HG03139 (cell line): Measurements from ENCODE around the gene RNF225.
"Not testable (repeated sequence)": the region's sequence is repeated elsewhere in the genome, so short reads cannot be mapped to it uniquely, and the experiment has no call there.

ENCODE experiments used
- ATAC-seq: cut with Tn5 transposase; IDR thresholded peaks from one replicate; pipeline ENCODE4 v1.9.1; 2021; ENCODE audit not compliant: unreplicated experiment

Gene RNF225

DNA sequence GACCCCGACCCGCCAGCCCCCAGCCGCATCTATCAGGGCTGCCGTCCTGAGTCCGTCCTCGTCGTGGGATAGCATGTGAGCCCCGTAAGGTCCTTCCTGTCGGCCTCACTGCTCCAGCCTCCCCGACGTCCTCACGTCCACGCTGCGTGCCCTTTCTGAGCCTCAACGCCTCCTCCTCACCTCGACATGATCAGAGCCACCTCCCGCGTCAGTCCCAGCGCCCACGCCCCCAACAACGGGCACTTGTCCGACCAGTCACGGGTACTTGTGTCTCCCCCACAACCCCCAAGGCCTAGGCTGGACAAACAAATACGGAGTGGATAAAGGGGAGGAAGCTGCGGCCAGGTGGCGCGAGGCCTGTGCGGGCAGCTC, 33.6 kb upstream of the RNF225 start:
- peak; percentile 12 for ATAC-seq

- peak; percentile 74 for ATAC-seq
Observed at GRCh38 chr19:58362272-58362994, 33.0 kb upstream of the RNF225 start, which contains the start of gene ZNF497. Gene ZNF497, minus strand, starts transcription at chr19:58362751. Its CDS starts 5,116 bp downstream, at chr19:58357635.

DNA sequence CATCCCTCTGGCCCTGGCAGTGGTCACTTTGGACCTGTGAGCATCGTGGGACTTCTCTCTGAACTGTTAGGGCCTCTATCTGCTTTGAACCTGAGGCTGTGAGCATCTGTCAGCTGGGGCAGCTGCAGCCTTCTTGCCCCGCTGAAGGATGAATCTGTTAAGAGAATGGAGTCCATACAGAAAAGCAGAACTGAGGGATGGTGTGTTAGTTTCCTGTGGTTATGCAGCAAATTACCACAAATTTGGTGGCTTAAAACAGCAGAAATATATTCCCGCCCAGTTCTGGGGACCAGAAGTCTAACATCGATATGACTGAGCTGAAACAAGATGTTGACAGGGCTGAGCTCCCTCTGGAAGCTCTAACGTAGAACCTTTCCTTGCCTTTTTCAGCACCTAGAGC, 31.3 kb upstream of the RNF225 start:
- no peak for ATAC-seq

DNA sequence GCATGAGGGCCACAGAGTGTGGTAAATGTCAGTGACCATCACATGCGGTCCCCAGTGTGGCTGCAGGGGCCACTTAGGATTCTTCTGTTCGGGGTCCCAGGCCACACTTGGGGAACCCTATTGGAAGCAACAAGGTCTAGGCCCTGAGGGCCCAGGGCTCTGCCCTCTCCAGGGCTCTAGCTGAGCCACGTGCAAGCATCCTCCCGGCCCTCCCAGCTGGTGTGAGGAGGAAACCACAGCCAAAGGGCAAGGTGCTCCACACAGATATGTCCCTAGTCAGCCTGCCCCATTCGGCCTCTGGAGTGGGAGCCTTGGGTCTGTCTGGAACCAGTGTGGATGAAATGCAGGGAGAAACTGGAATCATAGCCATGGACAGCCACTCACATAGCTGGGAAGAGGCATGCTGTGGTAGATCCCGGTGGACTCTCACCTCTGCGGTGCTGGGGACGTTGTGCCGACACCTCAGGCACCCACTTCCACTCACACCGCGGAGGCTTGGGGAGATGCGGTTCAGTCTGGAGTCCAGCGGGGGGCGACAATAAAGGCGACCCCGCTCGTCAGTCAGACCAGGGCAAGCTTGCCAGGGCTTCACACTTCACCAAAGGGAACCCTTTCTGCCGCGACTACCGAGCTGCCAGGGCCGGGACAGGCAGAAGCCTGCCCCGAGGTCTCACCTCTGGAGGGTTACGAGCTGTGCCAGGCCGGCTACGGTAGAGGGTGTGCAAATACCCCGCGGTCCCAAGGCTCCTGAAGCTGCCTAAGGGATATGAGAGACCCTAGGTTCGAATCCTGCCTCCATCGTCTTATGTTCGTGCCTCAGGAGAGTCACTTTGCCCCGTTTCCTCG, 28.6 kb upstream of the RNF225 start:
- no peak for ATAC-seq

GRCh38 chr19:58367698-58368454, 27.6 kb upstream of the RNF225 start:
- ATAC-seq: no peak

DNA sequence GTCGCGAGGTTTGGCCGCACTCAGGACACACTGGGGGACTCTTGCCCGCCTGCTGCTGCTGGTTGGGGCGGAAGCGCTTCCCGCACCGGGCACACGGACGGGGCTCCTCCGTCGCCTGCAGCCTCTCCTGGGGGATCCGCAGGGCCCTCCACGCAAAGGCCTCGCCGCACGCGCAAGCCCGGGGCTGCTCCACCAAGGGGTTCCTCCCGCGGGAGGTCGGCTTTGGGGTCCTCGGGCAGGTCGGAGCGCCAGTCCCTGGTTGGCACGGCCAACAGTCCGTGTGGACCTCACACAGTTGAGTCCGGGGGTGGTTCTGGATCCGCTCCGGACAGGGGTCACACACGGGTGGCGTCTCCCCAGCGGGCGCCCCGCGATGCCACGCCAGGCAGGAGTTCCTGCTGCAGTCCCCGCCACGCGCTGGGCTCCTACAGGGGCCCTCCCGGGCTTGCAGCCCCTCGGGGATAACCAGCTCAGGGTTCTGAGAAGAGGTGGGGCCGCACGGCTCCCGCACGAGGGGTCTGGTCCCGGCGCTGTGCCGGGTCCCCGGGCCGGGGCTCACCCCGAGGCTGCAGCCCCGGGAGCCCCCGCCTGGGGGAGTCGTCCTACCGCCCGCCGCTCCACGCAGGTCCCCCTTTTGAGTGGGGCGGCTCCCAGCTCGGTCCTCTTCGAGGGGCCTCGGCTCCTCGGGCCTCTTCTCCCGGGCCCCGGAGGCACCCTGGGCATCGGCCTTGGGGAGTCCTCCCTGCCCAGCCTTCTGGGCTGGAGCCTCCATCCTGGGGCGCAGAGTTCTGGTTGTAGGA, 26.7 kb upstream of the RNF225 start:
- no peak for ATAC-seq

GRCh38 chr19:58372311-58373133, 22.9 kb upstream of the RNF225 start:
- ATAC-seq: no peak

DNA sequence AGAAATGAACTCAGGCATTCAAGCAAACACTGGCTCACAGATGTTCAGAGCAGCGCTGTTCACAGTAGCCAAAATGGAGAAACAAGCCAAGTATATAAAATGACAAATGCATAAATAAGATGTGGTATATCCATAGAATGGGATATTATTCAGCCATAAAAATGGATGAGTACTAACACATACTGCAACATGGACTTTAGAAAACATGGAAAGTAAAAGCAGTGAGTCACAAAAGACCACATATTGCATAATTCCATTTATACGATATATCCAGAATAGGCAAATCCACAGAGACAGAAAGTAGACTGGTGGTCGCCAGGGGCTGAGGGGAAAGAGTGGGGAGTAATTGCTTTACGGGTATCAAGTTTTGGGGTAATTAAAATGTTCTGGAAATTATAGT, 21.3 kb upstream of the RNF225 start:
- no peak for ATAC-seq

GRCh38 chr19:58376724-58377123, 18.7 kb upstream of the RNF225 start:
- ATAC-seq: not testable (repeated sequence)

- ATAC-seq: no peak
Observed at GRCh38 chr19:58379246-58379645, 16.2 kb upstream of the RNF225 start.

DNA sequence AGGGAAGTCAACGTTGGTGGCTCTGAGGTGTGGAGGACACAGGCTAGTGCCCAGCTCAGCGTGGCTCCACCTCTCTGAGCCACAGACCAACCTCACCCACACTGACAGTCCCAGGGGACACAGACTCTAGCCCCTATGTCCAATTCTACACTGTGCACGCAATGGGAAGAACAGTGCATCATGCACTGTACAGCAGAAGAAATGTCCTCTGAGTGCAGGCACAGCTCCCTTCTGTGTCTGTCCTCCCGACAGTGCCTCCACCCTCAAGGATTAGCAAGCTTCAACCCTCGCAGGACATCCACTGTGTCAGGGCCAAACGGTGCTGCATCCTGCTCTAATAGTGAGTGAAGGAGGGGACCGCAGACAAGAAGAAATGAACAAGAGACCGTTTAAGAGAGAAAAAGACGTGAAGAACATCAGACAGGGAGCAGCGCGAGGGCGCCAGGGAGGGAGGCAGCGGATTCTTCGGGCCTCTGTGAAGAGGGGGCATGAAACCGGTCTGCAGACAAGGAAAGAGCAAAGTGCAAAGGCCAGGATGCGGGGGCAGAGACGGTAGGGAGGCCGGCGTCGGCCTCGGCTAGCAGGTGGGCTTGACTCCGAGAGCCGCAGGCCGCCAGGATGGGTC, 15.3 kb upstream of the RNF225 start:
- ATAC-seq: no peak

GRCh38 chr19:58380662-58381459, 14.6 kb upstream of the RNF225 start, which contains the start of gene ZNF837:
Gene ZNF837, minus strand, starts transcription at chr19:58381030. Its CDS starts 11,698 bp downstream, at chr19:58369332.
- ATAC-seq: peak; percentile 74

DNA sequence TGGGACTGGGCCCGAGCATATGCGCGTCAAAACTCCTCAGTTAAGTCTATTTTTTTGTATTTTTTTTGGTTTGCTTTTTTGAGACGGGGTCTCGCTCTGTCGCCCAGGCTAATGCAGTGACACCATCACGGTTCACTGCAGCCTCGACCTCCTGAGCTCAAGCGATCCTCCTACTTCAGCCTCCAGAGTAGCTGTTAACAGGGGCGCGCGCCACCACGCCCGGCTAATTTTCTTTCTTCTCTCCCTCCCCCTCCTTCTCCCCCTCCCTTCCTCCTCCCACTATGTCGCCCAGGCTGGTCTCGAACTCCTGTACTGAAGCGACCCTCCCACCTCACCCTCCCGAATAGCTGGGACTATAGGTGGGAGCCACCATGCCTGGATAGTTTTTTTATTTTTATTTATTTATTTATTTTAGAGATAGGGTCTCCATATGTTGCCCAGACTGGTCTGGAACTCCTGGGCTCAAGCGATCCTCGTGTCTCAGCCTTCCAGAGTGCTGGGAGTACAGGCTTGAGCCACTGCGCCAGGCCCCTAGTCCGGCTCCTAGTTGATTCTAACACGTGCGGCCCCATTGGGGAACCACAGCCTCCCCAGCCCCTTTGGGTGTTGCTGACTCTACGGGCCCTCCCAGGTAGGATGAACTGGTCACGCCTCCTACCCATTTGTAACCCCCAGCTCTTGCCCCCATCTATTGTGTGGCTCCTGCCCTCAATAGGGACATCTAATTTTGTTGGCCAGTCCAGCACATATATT, 13.8 kb upstream of the RNF225 start:
- no peak for ATAC-seq

- ATAC-seq: no peak
Observed at GRCh38 chr19:58382997-58383603, 12.4 kb upstream of the RNF225 start.

DNA sequence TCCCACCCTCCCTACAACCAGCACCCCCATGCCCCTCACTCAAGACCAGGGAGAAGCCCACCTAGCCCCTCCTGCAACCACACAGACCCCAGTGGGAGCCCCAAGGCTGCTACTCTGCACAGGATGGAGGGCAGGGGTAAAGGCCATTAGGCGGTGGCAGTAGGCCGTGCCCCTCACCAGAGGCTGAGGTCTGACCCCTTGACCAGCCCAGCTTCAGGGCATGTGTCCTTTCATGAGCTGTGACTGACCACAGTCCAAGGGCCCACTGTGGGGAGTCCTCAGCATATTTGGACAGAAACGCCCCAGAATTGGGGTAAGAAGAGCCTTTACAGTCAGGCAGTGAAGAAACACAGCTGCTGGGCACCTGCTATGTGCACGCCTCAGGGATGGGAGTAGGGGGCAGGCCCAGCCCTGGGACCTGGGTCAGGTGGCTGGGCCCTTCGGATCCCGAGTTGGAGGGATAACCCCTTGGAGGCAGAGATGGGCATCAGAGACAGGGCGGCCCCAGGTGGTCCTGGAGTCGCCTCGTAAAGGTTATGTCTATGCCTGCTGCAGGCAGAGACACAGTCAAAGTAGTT, 10.1 kb upstream of the RNF225 start:
- no peak for ATAC-seq

GRCh38 chr19:58385891-58386575, 9.4 kb upstream of the RNF225 start:
- ATAC-seq: no peak
